ENCODE data around the gene FRK. TPM values are rescaled to one million over a fixed set of nuclear protein-coding genes. Genes with fewer than 3 reads are reported as not detected.
"Not testable (repeated sequence)": the region's sequence is repeated elsewhere in the genome, so short reads cannot be mapped to it uniquely, and the experiment has no call there.

The FRK gene
- total RNA-seq, 1 donor from 2014 or later: not detected

- Mint-ChIP-seq H3K27ac (no peak overlapping the region), H3K9me3 (no peaks in the 10 kb centered on the region), H3K4me1 (no peaks in the 10 kb centered on the region), H3K4me3 (no peak overlapping the region), H3K36me3 (ENCODE audit: low read depth) (no peaks in the 10 kb centered on the region), H3K27me3 (peaks cover 2% of the 10 kb centered on the region)
- intact Hi-C loops (cut with micrococcal nuclease): no loop called here
- DNase-seq: no peak
These were observed 1.8 kb upstream of the FRK start for GRCh38 chr6:116062496-116062895.

GRCh38 chr6:116059713-116060571 lies 749 bp downstream of the FRK start:
- no peak for DNase-seq
- intact Hi-C loops (cut with micrococcal nuclease): no loop called here
- Mint-ChIP-seq H3K27ac (no peak overlapping the region), H3K36me3 (ENCODE audit: low read depth) (no peaks in the 10 kb centered on the region), H3K9me3 (no peaks in the 10 kb centered on the region), H3K4me3 (no peak overlapping the region), H3K27me3 (peaks cover 2% of the 10 kb centered on the region), H3K4me1 (no peaks in the 10 kb centered on the region)

- no peaks in the 10 kb centered on the region for H3K4me1 Mint-ChIP-seq
These were observed 2.9 kb downstream of the FRK start for GRCh38 chr6:116057766-116058165.

GRCh38 chr6:116055513-116055912 lies 5.2 kb downstream of the FRK start:
- Mint-ChIP-seq H3K36me3 (ENCODE audit: low read depth) (no peaks in the 10 kb centered on the region), H3K27me3 (peaks cover 6% of the 10 kb centered on the region), H3K4me3 (no peak overlapping the region), H3K27ac (no peak overlapping the region), H3K4me1 (no peaks in the 10 kb centered on the region), H3K9me3 (no peaks in the 10 kb centered on the region)
- intact Hi-C loops (cut with micrococcal nuclease): no loop called here
- no peak for DNase-seq

More at GRCh38 chr6:116057766-116058165, 2.9 kb downstream of the FRK start:
- Mint-ChIP-seq H3K27me3 (no peaks in the 10 kb centered on the region), H3K27ac (no peak overlapping the region), H3K9me3 (no peaks in the 10 kb centered on the region), H3K36me3 (ENCODE audit: low read depth) (no peaks in the 10 kb centered on the region), H3K4me3 (no peak overlapping the region)
- intact Hi-C loops (cut with micrococcal nuclease): no loop called here
- no peak for DNase-seq

- Mint-ChIP-seq H3K36me3 (ENCODE audit: low read depth) (no peaks in the 10 kb centered on the region), H3K27ac (no peak overlapping the region), H3K27me3 (peaks cover 8% of the 10 kb centered on the region), H3K4me1 (no peaks in the 10 kb centered on the region), H3K9me3 (no peaks in the 10 kb centered on the region), H3K4me3 (no peak overlapping the region)
- DNase-seq: no peak
- intact Hi-C loops (cut with micrococcal nuclease): no loop called here
These were observed 9.4 kb downstream of the FRK start for GRCh38 chr6:116051244-116051643.

GRCh38 chr6:116050737-116051136 lies 10.0 kb downstream of the FRK start:
- Mint-ChIP-seq H3K4me3 (no peak overlapping the region), H3K27me3 (peaks cover 8% of the 10 kb centered on the region), H3K4me1 (no peaks in the 10 kb centered on the region), H3K36me3 (ENCODE audit: low read depth) (no peaks in the 10 kb centered on the region), H3K27ac (no peak overlapping the region), H3K9me3 (no peaks in the 10 kb centered on the region)
- no peak for DNase-seq
- intact Hi-C loops (cut with micrococcal nuclease): no loop called here

GRCh38 chr6:116049321-116049720 lies 11.4 kb downstream of the FRK start:
- Mint-ChIP-seq H3K9me3 (no peaks in the 10 kb centered on the region), H3K36me3 (ENCODE audit: low read depth) (no peaks in the 10 kb centered on the region), H3K4me1 (no peaks in the 10 kb centered on the region), H3K27me3 (peaks cover 8% of the 10 kb centered on the region), H3K27ac (no peak overlapping the region), H3K4me3 (no peak overlapping the region)
- intact Hi-C loops (cut with micrococcal nuclease): no loop called here
- DNase-seq: no peak

GRCh38 chr6:116047173-116047933 lies 13.3 kb downstream of the FRK start:
- H3K36me3 Mint-ChIP-seq (ENCODE audit: low read depth): no peaks in the 10 kb centered on the region
- no peak overlapping the region for H3K27ac Mint-ChIP-seq
- intact Hi-C loops (cut with micrococcal nuclease): no loop called here
- peaks cover 8% of the 10 kb centered on the region for H3K27me3 Mint-ChIP-seq
- DNase-seq: no peak
- H3K9me3 Mint-ChIP-seq: no peaks in the 10 kb centered on the region
- H3K4me1 Mint-ChIP-seq: no peaks in the 10 kb centered on the region
- H3K4me3 Mint-ChIP-seq: no peak overlapping the region

- H3K9me3 Mint-ChIP-seq: no peaks in the 10 kb centered on the region
- no peak for DNase-seq
- intact Hi-C loops (cut with micrococcal nuclease): no loop called here
- no peaks in the 10 kb centered on the region for H3K36me3 Mint-ChIP-seq (ENCODE audit: low read depth)
- no peak overlapping the region for H3K27ac Mint-ChIP-seq
- no peaks in the 10 kb centered on the region for H3K4me1 Mint-ChIP-seq
- peaks cover 7% of the 10 kb centered on the region for H3K27me3 Mint-ChIP-seq
- H3K4me3 Mint-ChIP-seq: no peak overlapping the region
These were observed 14.0 kb downstream of the FRK start for GRCh38 chr6:116046737-116047136.

- H3K27me3 Mint-ChIP-seq; H3K36me3 Mint-ChIP-seq (ENCODE audit: low read depth); intact Hi-C loops (cut with micrococcal nuclease); H3K4me1 Mint-ChIP-seq; H3K9me3 Mint-ChIP-seq; H3K27ac Mint-ChIP-seq; DNase-seq; H3K4me3 Mint-ChIP-seq: not testable (repeated sequence)
These were observed 14.4 kb downstream of the FRK start for GRCh38 chr6:116046272-116046671.

GRCh38 chr6:116041934-116042333 lies 18.8 kb downstream of the FRK start:
- H3K9me3 Mint-ChIP-seq: no peaks in the 10 kb centered on the region
- H3K4me1 Mint-ChIP-seq: no peaks in the 10 kb centered on the region
- H3K27ac Mint-ChIP-seq: no peak overlapping the region
- peaks cover 5% of the 10 kb centered on the region for H3K27me3 Mint-ChIP-seq
- intact Hi-C loops (cut with micrococcal nuclease): no loop called here
- H3K36me3 Mint-ChIP-seq (ENCODE audit: low read depth): no peaks in the 10 kb centered on the region
- DNase-seq: no peak
- no peak overlapping the region for H3K4me3 Mint-ChIP-seq

GRCh38 chr6:116040993-116041392 lies 19.7 kb downstream of the FRK start:
- intact Hi-C loops (cut with micrococcal nuclease): no loop called here
- no peak for DNase-seq
- Mint-ChIP-seq H3K4me3 (no peak overlapping the region), H3K27ac (no peak overlapping the region), H3K9me3 (no peaks in the 10 kb centered on the region), H3K36me3 (ENCODE audit: low read depth) (no peaks in the 10 kb centered on the region), H3K27me3 (peaks cover 5% of the 10 kb centered on the region), H3K4me1 (no peaks in the 10 kb centered on the region)

- Mint-ChIP-seq H3K9me3 (no peaks in the 10 kb centered on the region), H3K4me3 (no peak overlapping the region), H3K4me1 (no peaks in the 10 kb centered on the region), H3K27ac (no peak overlapping the region), H3K36me3 (ENCODE audit: low read depth) (no peaks in the 10 kb centered on the region), H3K27me3 (peaks cover 4% of the 10 kb centered on the region)
- DNase-seq: no peak
- intact Hi-C loops (cut with micrococcal nuclease): no loop called here
These were observed 23.8 kb downstream of the FRK start for GRCh38 chr6:116036885-116037284.

GRCh38 chr6:116036075-116036773 lies 24.5 kb downstream of the FRK start:
- no peak for DNase-seq
- no peaks in the 10 kb centered on the region for H3K4me1 Mint-ChIP-seq
- intact Hi-C loops (cut with micrococcal nuclease): no loop called here

More at GRCh38 chr6:116036075-116036773, 24.5 kb downstream of the FRK start:
- H3K27me3 Mint-ChIP-seq: peaks cover 4% of the 10 kb centered on the region
- H3K9me3 Mint-ChIP-seq: no peaks in the 10 kb centered on the region
- H3K27ac Mint-ChIP-seq: no peak overlapping the region
- no peak overlapping the region for H3K4me3 Mint-ChIP-seq
- H3K36me3 Mint-ChIP-seq (ENCODE audit: low read depth): no peaks in the 10 kb centered on the region

All from activated CD4-positive, alpha-beta T cell treated with anti-CD3 and anti-CD28 coated beads, Interleukin-2, amount 10 ng/mL, durations not matched to agents 24 days and 14 days (primary cell).